Esophagus mucosa (tissue), 1 donor: Measurements from ENCODE around the gene LRP6. TPM values are rescaled to one million over a fixed set of nuclear protein-coding genes. Genes with fewer than 3 reads are reported as not detected.
"Not testable (repeated sequence)": the region's sequence is repeated elsewhere in the genome, so short reads cannot be mapped to it uniquely, and the experiment has no call there.

Source experiments
- ATAC-seq: fragments of 200-7000 bp; cut with Tn5 transposase; one replicate; pipeline ENCODE4 v1.9.1; 2020
- total RNA-seq: library from RNA; stranded (reverse); gene quantifications from one replicate; pipeline ENCODE4 v1.2.4, GENCODE V29; 2023
- donor health status: DM: yes; HTN: yes; CAD: no.

LRP6 gene
- total RNA-seq, 1 donor from 2014 or later, result 12.9 TPM

DNA sequence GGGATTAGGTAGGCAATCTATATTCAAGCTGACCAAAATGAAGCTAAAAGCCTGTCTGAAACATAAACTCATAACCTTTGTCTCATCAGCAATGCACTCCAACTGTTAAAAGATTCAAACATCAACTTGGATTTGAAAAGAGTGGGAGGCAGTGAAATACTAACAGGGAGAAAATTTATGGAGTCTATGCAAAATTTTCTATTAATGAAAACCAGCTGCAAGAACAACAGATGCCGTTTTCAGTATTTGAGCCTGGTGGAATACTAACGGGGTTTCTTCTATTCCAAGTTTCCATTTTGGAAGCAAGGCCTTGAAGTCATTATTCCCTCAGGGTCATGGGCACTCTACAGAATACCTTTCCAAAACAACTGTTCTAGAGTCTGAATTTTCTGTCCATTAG, 88.3 kb downstream of the LRP6 start:
- no peak for ATAC-seq

DNA sequence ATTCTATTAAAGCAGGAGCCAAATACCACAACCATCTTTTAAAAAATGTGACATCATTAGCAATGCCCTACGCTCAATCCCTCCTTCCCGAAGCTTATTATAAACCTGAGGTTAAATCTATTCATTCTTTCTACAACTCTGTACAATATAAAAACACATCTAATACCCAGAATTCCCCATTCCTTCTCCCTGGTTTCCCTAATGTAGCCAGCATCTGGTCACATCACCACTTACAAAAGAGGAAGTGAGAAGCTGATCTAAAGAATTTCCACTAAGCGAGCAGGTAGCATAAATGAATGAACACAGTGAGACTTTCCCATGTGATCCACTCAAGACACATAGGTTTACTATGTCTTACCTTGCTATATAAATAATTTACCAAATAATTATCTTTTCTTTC, 90.4 kb downstream of the LRP6 start:
- no peak for ATAC-seq

- peak; percentile 49 for ATAC-seq
Measured at GRCh38 chr12:12171991-12172511, 94.8 kb downstream of the LRP6 start.

DNA sequence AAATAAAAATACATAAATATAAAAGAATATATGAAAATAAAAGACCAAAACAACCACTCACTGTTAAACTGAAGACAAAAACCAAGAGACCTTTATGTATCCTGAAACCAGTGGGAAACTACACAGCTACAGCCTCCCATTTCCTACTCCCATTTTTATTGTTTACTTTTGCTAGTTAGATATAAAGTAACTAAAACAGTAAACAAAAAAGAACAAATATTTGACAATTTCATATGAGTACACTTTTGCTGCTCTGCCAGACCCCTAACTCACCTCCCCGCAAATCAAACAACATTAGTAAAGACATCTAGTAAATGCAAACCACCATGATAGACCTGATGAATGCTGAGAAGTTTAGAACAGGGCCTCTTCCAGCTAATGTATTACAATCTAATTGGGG, 99.0 kb downstream of the LRP6 start:
- ATAC-seq, result no peak

- no peak for ATAC-seq
Measured at GRCh38 chr12:12166751-12167150, 100.1 kb downstream of the LRP6 start.

GRCh38 chr12:12159988-12160387, 106.9 kb downstream of the LRP6 start:
- ATAC-seq, result no peak

DNA sequence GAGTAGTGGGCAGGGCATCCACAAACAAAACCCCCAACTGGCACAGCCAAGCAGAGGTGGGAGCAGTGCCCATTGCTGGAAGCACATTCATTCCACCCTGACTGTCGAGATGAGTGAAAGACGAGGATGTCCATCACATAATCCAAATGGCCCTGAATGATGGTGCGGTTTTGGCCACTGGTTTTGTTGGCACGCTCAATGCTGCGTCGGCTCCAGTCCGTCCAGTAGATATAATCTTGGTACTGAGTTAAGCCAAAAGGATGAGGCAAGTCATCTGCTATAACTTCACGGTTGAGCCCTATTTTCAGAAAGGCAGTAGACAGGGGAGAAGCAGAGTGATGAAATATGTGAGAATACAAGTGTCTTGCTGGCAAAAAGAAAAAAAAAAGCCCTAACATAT, 108.0 kb downstream of the LRP6 start:
- no peak for ATAC-seq

DNA sequence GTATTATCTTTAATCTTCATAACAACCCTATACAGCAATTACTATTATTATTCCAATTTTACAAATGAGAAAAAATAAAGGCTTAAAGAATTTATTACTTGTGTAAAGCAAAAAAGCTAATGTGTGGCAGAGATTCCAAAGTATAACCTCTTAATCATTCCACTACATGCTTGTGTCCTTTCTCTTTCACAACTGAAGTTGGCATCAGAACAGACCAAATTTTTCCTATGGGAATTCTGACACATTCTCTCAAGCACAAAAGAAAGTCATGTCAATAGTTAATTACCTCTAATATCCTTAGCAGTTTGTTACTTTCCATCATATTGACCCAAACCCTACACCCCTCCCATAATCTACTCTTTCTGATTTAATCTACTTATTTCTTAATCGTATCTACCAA, 109.4 kb downstream of the LRP6 start:
- no peak for ATAC-seq

DNA sequence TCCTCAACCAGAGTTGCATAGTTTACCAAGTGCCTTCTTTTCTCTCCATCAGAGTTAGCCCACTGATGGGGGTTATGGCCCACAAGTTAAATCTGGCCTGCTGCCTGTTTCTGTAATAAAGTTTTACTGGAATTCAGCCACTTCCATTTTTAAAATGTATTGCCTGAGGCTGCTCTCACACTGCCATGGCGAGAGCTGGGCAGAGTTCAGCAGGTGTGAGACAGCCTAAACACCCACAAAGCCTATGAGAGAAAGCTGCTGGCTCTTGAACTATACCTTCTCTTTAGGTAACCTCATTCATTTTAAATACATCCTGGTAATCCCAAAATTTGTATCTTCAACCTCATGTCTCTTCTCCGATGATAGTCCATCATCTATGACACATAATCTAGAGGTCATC, 110.0 kb downstream of the LRP6 start:
- ATAC-seq, result no peak

DNA sequence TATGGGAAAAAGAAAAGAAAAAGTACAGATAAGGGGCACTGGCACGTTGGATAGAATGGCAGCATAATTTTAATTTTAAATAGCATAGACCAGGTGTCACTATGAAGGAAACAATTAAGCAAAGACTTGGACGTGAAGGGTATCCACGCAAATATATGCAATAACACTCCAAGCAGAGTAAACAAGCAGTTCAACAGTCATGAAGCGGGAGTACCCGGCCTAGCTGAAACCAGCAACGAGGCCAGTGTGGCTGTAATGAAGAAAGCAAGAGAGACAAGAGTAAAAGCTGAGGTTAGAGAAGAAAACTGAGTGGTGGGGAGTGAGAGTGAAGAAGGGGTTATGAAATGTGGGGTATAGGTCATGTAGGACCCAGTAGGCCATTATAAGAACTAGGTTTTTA, 110.7 kb downstream of the LRP6 start:
- no peak for ATAC-seq

DNA sequence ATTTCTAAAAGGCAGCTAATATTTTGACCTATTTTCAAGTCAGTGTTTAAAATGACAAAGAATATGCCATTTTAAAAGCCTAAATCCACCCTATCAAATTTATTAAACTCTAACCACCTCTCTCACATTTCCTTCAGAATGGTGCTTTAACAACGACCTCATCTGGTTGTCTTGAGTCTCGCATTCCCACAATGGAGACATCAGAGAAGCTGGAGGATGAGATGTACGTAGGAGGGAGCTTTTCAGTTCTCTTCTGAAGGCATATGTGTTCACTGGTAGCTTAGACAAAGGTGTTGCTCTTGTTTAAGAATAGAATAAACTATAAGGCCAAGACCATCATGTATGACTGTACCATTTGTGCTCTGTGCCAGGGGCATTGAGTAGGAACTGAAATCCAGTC, 113.2 kb downstream of the LRP6 start:
- no peak for ATAC-seq

DNA sequence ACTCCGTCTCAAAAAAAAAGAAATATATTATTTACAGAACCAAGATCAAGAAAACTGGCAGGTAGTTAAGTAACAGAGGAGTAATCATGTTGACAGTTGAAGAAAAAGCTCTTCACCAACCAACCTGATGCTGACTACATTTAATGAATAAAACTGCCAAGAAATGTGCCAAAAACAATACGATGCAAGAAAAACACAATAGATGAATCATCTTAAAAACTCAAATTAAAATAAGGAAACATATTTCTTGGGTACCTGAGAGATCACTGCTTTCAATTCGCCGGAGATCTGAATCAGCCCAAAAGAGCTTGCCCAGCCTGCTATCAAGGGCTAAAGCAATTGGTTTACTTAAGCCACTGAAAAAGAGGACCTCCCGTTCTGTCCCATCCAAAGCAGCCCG, 119.7 kb downstream of the LRP6 start:
- ATAC-seq, result no peak

GRCh38 chr12:12144531-12144930, 122.3 kb downstream of the LRP6 start:
- not testable (repeated sequence) for ATAC-seq

- ATAC-seq, result no peak
Measured at GRCh38 chr12:12141000-12141399, 125.8 kb downstream of the LRP6 start.

GRCh38 chr12:12138203-12139154, 128.4 kb downstream of the LRP6 start:
- no peak for ATAC-seq

DNA sequence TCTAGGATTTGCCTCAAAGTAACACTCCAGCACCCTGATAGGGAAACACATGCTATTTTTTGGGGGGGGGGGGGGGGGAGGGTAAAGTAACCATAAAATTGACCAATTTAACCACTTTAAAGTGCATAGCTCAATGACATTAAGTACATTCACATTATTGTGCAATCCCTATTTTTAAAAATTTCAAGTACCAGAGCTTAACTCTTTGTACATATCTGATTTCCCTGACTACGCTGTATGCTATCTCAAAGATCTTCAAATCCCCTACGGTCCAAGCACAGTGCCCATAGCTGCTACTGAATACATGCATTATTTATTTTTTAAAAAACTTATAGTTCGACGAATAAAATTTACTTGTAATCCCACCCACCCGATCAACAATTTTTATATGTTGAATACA, 133.1 kb downstream of the LRP6 start:
- no peak for ATAC-seq

- no peak for ATAC-seq
Measured at GRCh38 chr12:12133259-12133658, 133.6 kb downstream of the LRP6 start.

DNA sequence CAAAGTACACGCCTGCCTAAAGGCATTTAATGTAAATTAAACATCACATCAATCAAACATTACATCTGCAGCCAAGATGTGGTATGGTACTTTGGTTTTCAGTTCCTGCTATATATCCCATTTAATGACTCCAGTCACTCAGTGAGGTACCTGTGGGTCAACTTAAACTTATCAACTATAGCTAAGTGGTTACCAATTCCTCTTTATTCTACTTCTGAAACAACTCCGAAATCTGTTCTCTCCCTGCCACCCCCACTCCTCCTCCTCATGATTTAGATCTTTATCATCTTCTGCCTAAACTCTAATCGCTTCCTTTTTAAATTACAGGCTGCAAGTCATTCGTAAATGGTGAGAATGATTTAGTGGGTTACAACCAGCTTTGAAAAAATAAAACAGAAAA, 138.2 kb downstream of the LRP6 start:
- no peak for ATAC-seq

- no peak for ATAC-seq
Measured at GRCh38 chr12:12127304-12127703, 139.5 kb downstream of the LRP6 start.

DNA sequence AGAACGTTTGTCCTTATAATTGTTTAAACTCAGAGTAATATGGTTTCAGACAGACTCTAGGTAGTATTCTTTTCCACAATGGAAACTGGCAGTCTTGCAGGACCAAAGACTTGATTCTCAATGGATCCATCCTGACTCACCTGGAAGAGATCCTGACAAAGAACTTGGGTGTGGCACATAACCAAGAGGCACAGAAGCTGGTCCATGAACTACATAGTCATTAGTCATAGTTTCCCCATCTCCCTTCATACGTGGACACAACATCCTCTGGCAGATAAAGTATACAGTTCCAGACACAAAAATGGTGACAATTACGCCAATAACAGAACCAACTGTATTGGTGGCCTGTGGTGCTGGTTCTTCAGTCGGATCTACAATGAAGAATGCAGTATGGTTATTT, 140.3 kb downstream of the LRP6 start:
- peak; percentile 44 for ATAC-seq

DNA sequence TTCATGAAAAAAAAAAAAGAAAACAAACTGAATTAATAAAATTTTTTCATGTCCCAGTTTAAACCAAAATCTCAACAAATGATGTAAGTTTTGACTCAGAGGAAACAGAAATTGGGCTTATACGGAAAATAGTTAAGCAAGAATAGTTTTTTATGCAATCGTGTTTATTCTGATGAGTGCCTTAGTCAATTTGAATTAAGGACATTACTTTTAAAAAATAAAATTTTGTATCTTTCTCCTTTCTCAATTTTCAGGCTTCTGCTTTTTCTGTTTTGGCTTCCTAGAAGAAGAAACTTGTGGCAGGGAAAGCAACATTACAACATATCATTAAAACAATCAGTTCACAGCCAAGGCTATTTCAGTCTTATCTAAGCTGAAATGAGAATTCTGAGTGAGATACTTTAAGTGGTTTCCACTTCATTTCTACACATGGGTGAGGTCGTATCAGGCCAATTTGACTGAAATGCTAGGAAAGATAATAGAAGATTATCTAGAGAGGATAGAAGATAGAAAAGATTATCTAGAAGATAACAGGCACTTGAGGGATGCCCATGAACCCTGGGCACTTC, 143.7 kb downstream of the LRP6 start:
- no peak for ATAC-seq

DNA sequence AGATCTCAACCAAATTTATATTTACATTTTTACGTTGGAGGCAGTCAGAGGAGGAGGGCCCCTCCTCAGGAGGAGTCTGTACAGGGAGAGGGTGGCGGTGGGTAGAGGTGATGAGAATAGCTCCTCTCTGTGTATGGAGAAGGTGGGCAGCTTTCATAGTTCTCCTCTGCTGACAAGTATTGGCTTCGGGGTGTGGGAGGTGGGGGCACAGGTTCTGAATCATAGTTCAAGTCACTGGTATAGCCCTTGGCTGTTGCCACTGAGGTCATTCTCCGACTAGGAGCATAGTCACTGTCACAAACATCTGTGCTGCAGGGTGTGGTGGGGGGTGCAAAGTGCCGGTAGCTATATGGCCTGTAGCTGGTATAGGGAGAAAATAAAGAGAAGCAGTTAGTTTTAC, 145.8 kb downstream of the LRP6 start:
- no peak for ATAC-seq

DNA sequence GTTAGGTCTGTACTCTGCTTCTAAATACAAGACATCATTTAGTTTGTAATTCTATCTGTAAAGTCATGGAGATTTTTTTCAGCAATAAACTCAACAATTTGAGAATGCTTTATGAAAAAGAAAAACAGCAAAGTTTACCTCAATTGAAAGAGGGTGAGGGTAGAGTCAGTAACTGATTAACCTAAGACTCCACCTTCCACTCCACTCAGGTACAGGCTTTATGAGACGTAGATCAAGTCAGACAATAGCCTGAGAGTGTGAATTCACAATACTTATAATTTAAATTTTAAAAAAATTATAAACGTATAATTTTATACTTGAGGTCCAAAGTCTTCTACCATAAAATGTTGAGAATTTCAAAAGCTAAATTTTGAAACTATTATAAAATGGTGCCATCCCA, 150.2 kb downstream of the LRP6 start:
- no peak for ATAC-seq

DNA sequence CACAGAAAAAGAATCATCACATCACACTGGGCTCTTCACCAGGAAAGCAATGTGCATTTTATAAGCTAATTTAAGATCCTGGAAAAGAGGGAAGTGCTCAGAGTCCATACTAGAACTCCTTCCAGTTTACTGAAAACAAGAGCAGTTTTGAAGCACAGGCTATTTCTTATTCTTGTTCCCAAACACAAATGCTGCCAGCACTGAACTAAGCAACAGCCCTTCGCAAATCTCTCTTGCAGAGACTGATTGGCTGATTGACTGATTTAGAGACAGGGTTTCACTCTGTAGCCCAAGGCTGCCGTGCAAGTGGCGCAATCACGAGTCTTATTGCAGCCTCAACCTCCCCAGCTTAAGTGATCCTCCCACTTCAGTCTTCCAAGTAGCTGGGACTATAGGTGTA, 151.3 kb downstream of the LRP6 start:
- ATAC-seq, result no peak
